GM21576 (cell line): Measurements from ENCODE around the gene FBXW10B.
"Not testable (repeated sequence)": the region's sequence is repeated elsewhere in the genome, so short reads cannot be mapped to it uniquely, and the experiment has no call there.

Experiments
- ATAC-seq: cut with Tn5 transposase; IDR thresholded peaks from one replicate; pipeline ENCODE4 v1.9.1; 2021; ENCODE audit warnings: mild to moderate bottlenecking, moderate library complexity; ENCODE audit not compliant: unreplicated experiment

FBXW10B gene

DNA sequence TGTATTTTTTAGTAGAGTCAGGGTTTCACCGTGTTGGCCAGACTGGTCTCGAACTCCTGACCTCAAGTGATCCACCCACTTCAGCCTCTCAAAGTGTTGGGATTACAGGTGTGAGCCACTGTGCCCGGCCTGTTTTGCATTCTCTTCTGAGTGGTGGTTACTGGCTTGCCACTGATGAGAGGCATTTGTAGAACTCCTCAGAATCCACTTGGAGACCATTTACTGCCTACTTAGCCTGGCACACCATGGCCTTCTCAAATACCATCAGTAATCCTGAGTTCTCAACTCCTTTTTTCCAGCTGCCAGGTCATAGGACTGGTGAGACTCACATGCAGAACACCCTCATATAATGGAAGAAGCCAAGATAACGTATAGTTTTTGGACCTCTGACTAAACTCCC, 22.5 kb upstream of the FBXW10B start:
- not testable (repeated sequence) for ATAC-seq

- not testable (repeated sequence) for ATAC-seq
Observed at GRCh38 chr17:15630930-15631453, 11.5 kb upstream of the FBXW10B start.

- not testable (repeated sequence) for ATAC-seq
Observed at GRCh38 chr17:15629991-15630390, 10.5 kb upstream of the FBXW10B start.

DNA sequence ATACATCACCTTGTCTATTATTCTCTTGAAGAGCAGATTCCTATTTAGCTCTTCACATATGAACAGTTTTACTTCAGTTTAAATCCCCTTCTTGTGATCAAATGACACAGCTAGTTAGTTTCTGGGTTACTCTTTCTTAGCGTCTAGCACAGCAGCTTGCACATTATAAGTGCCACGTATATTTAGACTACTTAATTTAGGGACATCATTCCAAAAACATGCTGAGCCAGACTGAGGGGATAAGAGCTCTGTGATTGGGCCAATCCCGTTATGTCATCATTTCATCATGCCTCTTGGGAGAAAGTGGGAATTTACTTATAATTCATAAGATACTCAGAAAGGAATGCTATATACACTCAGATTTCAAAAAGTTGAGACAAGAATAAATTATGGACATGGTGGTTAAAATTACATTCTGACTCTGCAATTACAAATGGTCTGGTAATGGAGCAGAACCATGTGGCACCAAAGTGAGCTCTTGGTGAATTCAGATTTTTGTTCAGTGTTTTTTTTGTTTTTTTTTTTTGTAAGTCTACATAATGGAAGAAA, 4.2 kb upstream of the FBXW10B start:
- not testable (repeated sequence) for ATAC-seq

DNA sequence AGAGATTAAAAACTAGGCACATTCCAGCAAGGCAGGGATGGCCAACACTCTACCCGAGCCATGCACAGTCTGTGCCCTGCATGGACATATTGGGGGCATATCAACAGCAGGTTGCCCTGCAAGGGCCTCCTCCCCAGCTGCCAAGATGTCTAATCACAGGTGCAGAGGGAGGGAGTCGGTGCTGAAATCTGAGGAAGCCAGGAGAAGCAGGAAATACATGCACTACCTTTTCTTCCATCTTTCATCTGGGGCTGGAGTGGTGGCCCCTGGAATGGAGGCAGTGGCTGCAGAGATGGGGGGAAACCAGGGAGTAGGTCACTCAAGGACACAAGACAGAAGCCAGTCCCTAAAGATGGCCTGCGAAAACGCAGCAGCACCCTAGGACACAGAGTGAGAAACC, 3.8 kb upstream of the FBXW10B start:
- ATAC-seq: not testable (repeated sequence)

DNA sequence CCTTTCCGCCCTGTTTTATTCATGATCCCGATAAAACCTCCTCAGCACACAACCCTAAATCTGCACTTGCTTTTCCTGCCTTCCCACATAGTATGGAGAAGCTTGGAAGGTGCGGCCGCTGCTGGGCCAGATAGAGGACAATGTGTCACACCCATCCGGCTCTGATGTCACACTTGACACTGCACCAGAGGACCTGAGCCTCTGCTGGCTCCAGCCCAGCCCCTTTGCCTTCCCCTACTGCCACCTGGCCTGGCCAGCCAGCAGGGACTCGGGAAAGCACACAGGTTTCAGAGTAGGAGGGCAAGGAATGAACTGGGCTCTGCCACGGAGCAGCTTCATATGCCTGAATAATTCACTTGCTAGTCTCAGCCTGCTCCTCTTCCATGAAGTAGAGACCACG, 2.6 kb upstream of the FBXW10B start:
- ATAC-seq: not testable (repeated sequence)

GRCh38 chr17:15616828-15617227, 2.7 kb downstream of the FBXW10B start:
- not testable (repeated sequence) for ATAC-seq

DNA sequence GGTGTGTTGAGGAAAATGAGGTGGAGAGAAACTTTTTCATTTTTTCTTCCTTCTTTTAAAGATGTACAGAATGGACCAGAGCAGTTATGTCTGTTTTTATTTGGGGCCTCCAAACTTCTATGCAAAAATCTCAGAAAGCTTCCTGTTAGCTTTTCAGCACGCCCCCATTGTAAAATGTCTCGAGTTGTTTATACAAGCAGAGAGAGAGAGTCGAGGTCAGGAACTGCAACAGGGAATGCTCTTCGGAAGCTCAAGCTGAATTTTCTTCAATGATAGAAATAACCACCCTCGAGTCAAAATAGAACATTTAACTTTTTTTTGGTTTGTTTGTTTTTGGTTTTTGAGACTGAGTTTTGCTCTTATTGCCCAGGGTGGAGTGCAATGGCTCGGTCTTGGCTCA, 3.7 kb downstream of the FBXW10B start:
- not testable (repeated sequence) for ATAC-seq

DNA sequence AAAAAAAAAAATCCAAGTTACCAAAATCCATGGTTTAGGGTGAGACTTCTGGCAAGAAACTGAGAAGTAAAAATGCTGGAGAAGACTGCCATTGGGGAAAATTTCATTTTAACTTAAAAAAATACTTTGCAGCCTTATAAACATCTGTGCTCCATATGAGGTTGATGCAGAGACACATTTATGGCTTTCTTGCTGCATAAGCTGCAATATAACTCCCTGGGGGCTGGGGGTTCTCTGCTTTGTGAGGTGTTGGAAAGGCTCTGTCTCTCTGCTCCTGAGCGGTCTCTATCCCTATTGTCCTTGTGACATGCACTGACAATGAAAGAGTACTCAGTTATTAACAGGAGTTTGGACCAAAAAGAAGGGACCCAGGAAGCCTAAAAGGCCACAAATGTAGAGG, 6.4 kb downstream of the FBXW10B start:
- not testable (repeated sequence) for ATAC-seq

DNA sequence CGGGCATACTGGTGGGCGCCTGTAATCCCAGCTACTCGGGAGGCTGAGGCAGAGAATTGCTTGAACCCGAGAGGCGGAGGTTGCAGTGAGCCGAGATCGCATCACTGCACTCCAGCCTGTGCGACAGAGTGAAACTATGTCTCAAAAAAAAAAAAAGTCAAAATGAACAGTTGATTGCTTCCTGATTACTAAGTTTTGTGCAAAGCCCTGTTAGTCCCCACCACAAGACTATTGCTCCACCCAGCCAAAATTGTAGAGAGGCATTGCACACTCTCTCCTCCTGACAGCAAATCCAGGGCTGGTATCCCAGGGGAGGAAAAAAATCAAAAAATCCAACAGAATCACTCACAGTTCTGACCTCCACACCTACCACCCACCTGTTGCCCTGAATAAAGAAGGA, 26.5 kb downstream of the FBXW10B start:
- ATAC-seq: not testable (repeated sequence)

- not testable (repeated sequence) for ATAC-seq
Observed at GRCh38 chr17:15591986-15592385, 27.5 kb downstream of the FBXW10B start.

DNA sequence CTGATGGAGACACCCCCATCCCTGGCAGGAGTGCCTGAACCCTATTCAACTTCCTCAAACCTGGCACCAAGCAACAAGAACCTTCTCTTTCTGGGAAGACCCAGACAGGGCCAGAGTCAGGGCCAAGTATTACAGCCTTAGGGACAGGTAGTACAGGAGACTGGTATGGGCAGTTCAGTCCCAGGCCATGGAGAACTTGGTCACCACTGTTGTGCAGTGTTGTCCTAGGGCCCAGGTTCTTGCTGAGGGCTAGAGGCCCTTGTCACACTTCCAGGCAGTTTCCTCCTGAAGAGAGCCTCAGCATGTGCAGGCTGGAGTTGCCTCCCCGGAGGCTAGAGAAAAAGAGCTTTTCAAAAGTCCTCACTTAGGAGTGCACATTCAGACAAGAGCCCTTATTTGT, 28.7 kb downstream of the FBXW10B start:
- ATAC-seq: not testable (repeated sequence)

- ATAC-seq: not testable (repeated sequence)
Observed at GRCh38 chr17:15589544-15590536, 29.7 kb downstream of the FBXW10B start.

- not testable (repeated sequence) for ATAC-seq
Observed at GRCh38 chr17:15588017-15588416, 31.5 kb downstream of the FBXW10B start.

- ATAC-seq: not testable (repeated sequence)
Observed at GRCh38 chr17:15583313-15583712, 36.2 kb downstream of the FBXW10B start.

DNA sequence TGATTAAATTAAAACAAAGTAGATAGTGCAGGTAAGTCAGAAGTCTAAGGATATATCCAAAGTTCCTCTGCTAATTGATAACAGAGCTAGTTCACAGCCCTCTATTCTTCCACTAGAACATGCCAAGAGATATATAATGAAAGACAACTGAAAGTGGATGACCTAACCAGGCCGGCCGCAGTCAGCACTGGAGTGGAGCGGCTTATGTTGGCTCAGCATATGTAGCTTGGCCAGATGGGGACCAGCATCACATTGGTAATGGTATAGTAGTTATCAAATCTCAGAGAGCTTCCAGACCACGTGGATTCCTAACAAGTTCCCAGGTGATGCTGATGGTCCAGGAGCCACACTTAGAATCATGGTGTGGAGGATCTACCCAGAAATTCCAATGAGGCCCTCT, 38.0 kb downstream of the FBXW10B start:
- not testable (repeated sequence) for ATAC-seq

- not testable (repeated sequence) for ATAC-seq
Observed at GRCh38 chr17:15576848-15577247, 42.7 kb downstream of the FBXW10B start.

DNA sequence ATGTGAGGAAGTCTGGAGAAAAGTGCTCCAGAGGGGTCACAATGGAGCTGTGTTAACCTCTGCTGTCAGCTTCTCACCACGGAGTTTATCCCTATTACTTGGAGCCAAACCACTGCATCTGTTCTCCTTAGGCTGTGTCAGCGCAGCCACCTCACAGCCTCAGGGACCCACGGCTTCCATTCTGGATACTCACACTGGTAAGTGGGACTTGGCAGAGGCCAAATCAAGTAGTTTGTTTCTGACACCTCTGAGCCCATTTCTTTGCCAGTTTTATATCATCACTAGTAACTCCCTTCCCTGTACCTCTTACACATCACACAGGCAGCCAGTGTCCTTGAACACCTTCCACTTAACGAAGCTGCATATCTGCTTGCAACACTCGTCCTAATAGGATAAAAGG, 44.8 kb downstream of the FBXW10B start:
- ATAC-seq: not testable (repeated sequence)

DNA sequence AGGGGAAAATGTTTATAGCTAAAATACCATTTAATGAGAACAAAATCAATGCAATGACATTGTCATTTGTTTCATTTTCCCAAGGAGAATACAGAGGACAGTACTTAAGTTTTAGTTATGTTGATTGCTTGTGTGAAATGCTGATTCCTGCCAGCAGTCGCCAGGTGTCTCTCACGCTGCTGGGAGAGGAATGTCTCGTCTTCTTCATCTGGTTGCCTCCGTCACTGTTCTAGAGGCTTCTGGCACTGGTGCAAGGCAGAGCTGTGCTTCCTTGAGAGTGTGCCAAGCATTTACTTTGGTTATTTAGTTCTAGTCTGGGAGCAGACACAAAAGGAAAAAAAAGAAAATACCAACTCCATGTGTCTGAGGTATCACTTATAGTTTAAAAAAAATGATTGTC, 45.6 kb downstream of the FBXW10B start:
- ATAC-seq: not testable (repeated sequence)
